ENCODE measurements around the gene OR52I2. TPM values are rescaled to one million over a fixed set of nuclear protein-coding genes. Genes with fewer than 3 reads are reported as not detected.

Gene OR52I2
- total RNA-seq, 1 experiment from 2014 or later: not detected

GRCh38 chr11:4580124-4580523 is 1.4 kb upstream of the OR52I2 start:
- Histone ChIP-seq H4K20me1 (ENCODE audit: insufficient read depth) (no peaks in the 10 kb centered on the region), H3F3A (ENCODE audit: insufficient read depth, low read depth) (no peaks in the 10 kb centered on the region), H3K4me2 (no peak overlapping the region), H3K36me3 (ENCODE audit: low read depth) (no peaks in the 10 kb centered on the region), H3K9me3 (ENCODE audit: insufficient read depth, low read depth) (no peaks in the 10 kb centered on the region), H2AFZ (no peak overlapping the region), H3K27me3 (ENCODE audit: insufficient read depth, low read depth) (peaks cover 17% of the 10 kb centered on the region), H3K79me2 (ENCODE audit: low read depth) (no peaks in the 10 kb centered on the region), H3K9me2 (ENCODE audit: insufficient read depth) (no peaks in the 10 kb centered on the region), H3K4me3 (no peak overlapping the region), H3K4me1 (replicated peaks; ENCODE audit: insufficient read depth) (no peaks in the 10 kb centered on the region), H3K27ac (no peak overlapping the region)
- DNase-seq: no peak
- CTCF ChIA-PET: no interaction called here
- POLR2A ChIA-PET (ENCODE audit: unreplicated experiment): no interaction called here
- no peak for TF ChIP-seq CTCF (conservative IDR thresholded peaks at IDR 0.05)
- no peak for TF ChIP-seq EZH2 (IDR thresholded peaks at IDR 0.05; ENCODE audit: low read depth)
- no TSS peak for BruUV-seq (replicated peaks)
- intact Hi-C loops (cut with micrococcal nuclease; ENCODE audit: unreplicated experiment): no loop called here

- no peaks in the 10 kb centered on the region for H3K4me1 ChIP-seq (replicated peaks; ENCODE audit: insufficient read depth)
- TF ChIP-seq EZH2 (IDR thresholded peaks at IDR 0.05; ENCODE audit: low read depth) (no peak), CTCF (conservative IDR thresholded peaks at IDR 0.05) (no peak)
- no peaks in the 10 kb centered on the region for H3K79me2 ChIP-seq (ENCODE audit: low read depth)
- peaks cover 12% of the 10 kb centered on the region; the same call in 1 of the 2 replicates for H3K27me3 ChIP-seq (ENCODE audit: insufficient read depth, low read depth)
- DNase-seq: no peak
- H3K4me2 ChIP-seq: no peak overlapping the region
- no TSS peak for BruUV-seq (replicated peaks)
- no peaks in the 10 kb centered on the region for H3K9me2 ChIP-seq (ENCODE audit: insufficient read depth)
- H3F3A ChIP-seq (ENCODE audit: insufficient read depth, low read depth): no peaks in the 10 kb centered on the region
- H3K36me3 ChIP-seq (ENCODE audit: low read depth): no peaks in the 10 kb centered on the region
- ChIA-PET POLR2A (ENCODE audit: unreplicated experiment) (no interaction called here), CTCF (no interaction called here)
- H4K20me1 ChIP-seq (ENCODE audit: insufficient read depth): no peaks in the 10 kb centered on the region
- intact Hi-C loops (cut with micrococcal nuclease; ENCODE audit: unreplicated experiment): no loop called here
- no peak overlapping the region for H2AFZ ChIP-seq
- no peak overlapping the region for H3K27ac ChIP-seq
- no peaks in the 10 kb centered on the region for H3K9me3 ChIP-seq (ENCODE audit: insufficient read depth, low read depth)
- no peak overlapping the region for H3K4me3 ChIP-seq
These were observed 7.5 kb downstream of the OR52I2 start for GRCh38 chr11:4589017-4589416.

GRCh38 chr11:4593739-4594138 is 12.2 kb downstream of the OR52I2 start, which contains the start of gene OR52I1:
TSS of gene OR52I1 (plus strand) at chr11:4594039. CDS start at chr11:4594039, 0 bp downstream.
- TF ChIP-seq CTCF (conservative IDR thresholded peaks at IDR 0.05): no peak
- no peak for TF ChIP-seq EZH2 (IDR thresholded peaks at IDR 0.05; ENCODE audit: low read depth)
- POLR2A ChIA-PET (ENCODE audit: unreplicated experiment): no interaction called here
- Histone ChIP-seq H3K27me3 (ENCODE audit: insufficient read depth, low read depth) (0 out of 2 replicates have a peak, but pooled peaks cover 4% of the 10 kb centered on the region), H3K9me3 (ENCODE audit: insufficient read depth, low read depth) (no peaks in the 10 kb centered on the region), H4K20me1 (ENCODE audit: insufficient read depth) (no peaks in the 10 kb centered on the region), H3K36me3 (ENCODE audit: low read depth) (no peaks in the 10 kb centered on the region), H3K4me1 (replicated peaks; ENCODE audit: insufficient read depth) (no peaks in the 10 kb centered on the region), H3K79me2 (ENCODE audit: low read depth) (no peaks in the 10 kb centered on the region), H3K4me2 (no peak within 1 kb of the TSS), H3K27ac (no peak within 1 kb of the TSS), H3K9me2 (ENCODE audit: insufficient read depth) (no peaks in the 10 kb centered on the region), H3F3A (ENCODE audit: insufficient read depth, low read depth) (no peaks in the 10 kb centered on the region), H2AFZ (no peak within 1 kb of the TSS), H3K4me3 (no peak within 1 kb of the TSS)
- CTCF ChIA-PET: no interaction called here
- no TSS peak for BruUV-seq (replicated peaks)
- intact Hi-C loops (cut with micrococcal nuclease; ENCODE audit: unreplicated experiment): no loop called here
- DNase-seq: no peak
